Measurements from ENCODE around the gene RNF34.

The RNF34 gene

GRCh38 chr12:121472150-121472905 is 72.4 kb downstream of the RNF34 start:
- no peaks in the 10 kb centered on the region for H3K36me3 ChIP-seq (ENCODE audit: insufficient read depth, low read length)
- H4K20me1 ChIP-seq (ENCODE audit: insufficient read depth, low read length, poor library complexity, severe bottlenecking), result no peaks in the 10 kb centered on the region
- TF ChIP-seq CTCF (conservative IDR thresholded peaks at IDR 0.05; ENCODE audit: low read length) (no peak), EZH2phosphoT487 (IDR thresholded peaks at IDR 0.05; ENCODE audit: borderline replicate concordance) (no peak)
- no peaks in the 10 kb centered on the region for H3K9me3 ChIP-seq (ENCODE audit: insufficient read depth, low read depth, low read length)
- peaks cover 11% of the 10 kb centered on the region; the same call in 1 of the 2 replicates for H3F3A ChIP-seq (ENCODE audit: low read depth)
- H3K4me2 ChIP-seq (ENCODE audit: low read depth, low read length, poor library complexity, severe bottlenecking), result no peak overlapping the region
- H3K27me3 ChIP-seq (ENCODE audit: insufficient read depth, low read length, poor library complexity, severe bottlenecking), result no peaks in the 10 kb centered on the region
- no peak overlapping the region for H2AFZ ChIP-seq (ENCODE audit: low read length)
- no peaks in the 10 kb centered on the region for H3K9me2 ChIP-seq (replicated peaks; ENCODE audit: low read depth, low read length)
- peaks cover 13% of the 10 kb centered on the region; the same call in 1 of the 2 replicates for H3K79me2 ChIP-seq (ENCODE audit: insufficient read depth, low read length)
- H3K4me3 ChIP-seq (ENCODE audit: low read length, poor library complexity, severe bottlenecking), result no peak overlapping the region
- H3K4me1 ChIP-seq (ENCODE audit: insufficient read depth, low read length, poor library complexity, severe bottlenecking), result peaks cover 6% of the 10 kb centered on the region
- no peak overlapping the region for H3K9ac ChIP-seq (ENCODE audit: low read depth, low read length, poor library complexity, severe bottlenecking)
